ENCODE data around the gene FMN2.

FMN2 gene

DNA sequence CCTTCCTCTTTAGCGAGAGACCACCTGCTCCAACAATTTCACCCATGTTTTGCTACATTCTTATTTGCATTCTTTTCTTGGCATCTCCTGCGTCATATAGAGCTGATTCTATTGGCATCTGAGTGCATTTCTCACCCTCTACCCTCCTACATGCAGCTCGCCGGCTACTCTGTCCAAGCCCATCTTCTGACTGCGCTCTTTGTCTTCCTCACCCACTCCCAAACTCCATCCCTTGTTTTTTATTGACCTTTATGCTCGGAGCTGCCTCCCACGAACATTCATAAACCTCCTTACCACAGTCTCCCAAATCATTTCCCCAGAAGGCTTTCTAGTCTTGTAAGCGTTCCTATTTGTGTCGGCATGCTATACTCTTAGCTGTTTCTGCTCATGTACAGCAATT lies 33.6 kb upstream of the FMN2 start:
- TF ChIP-seq CTCF (IDR thresholded peaks at IDR 0.05; ENCODE audit: low read depth, low read length): no peak
- H3K4me3 ChIP-seq (replicated peaks in 1 of 2; ENCODE audit: low read depth in 2 of 2, low read length in 2 of 2): no peak overlapping the region
- no peak for DNase-seq (ENCODE audit: low read depth in 2 of 2)

DNA sequence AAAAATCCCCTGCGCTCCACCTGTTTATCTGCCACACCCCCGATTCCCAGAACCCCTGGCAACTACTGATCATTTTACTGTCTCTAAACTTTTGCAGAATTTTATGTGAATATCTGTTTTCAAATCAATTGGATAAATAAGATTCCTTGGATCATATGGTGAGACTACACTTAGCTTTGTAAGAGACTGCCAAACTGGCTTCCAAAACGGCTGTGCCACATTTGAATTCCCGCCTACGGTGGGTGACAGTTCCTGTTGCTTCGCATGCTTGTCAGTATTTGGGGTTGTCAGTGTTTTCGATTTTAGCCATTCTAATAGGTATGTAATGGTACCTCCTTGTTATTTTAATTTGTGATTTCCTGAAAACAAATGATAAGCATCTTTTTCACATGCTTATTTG lies 22.7 kb upstream of the FMN2 start:
- no peak overlapping the region for H3K4me3 ChIP-seq (replicated peaks in 1 of 2; ENCODE audit: low read depth in 2 of 2, low read length in 2 of 2)
- DNase-seq (ENCODE audit: low read depth in 2 of 2): no peak
- TF ChIP-seq CTCF (IDR thresholded peaks at IDR 0.05; ENCODE audit: low read depth, low read length): no peak

- TF ChIP-seq CTCF (IDR thresholded peaks at IDR 0.05; ENCODE audit: low read depth, low read length): no peak
- DNase-seq (ENCODE audit: low read depth in 2 of 2): no peak
- no peak overlapping the region for H3K4me3 ChIP-seq (replicated peaks in 1 of 2; ENCODE audit: low read depth in 2 of 2, low read length in 2 of 2)
These were observed 21.5 kb upstream of the FMN2 start for GRCh38 chr1:240070188-240070587.

GRCh38 chr1:240073097-240073496 lies 18.6 kb upstream of the FMN2 start:
- DNase-seq (ENCODE audit: low read depth in 2 of 2): no peak
- H3K4me3 ChIP-seq (replicated peaks in 1 of 2; ENCODE audit: low read depth in 2 of 2, low read length in 2 of 2): no peak overlapping the region
- no peak for TF ChIP-seq CTCF (IDR thresholded peaks at IDR 0.05; ENCODE audit: low read depth, low read length)

- no peak overlapping the region for H3K4me3 ChIP-seq (replicated peaks in 1 of 2; ENCODE audit: low read depth in 2 of 2, low read length in 2 of 2)
- no peak for TF ChIP-seq CTCF (IDR thresholded peaks at IDR 0.05; ENCODE audit: low read depth, low read length)
These were observed 17.3 kb upstream of the FMN2 start for GRCh38 chr1:240074422-240074821.

GRCh38 chr1:240074908-240075307 lies 16.8 kb upstream of the FMN2 start:
- no peak for TF ChIP-seq CTCF (IDR thresholded peaks at IDR 0.05; ENCODE audit: low read depth, low read length)
- DNase-seq (ENCODE audit: low read depth in 2 of 2): no peak
- no peak overlapping the region for H3K4me3 ChIP-seq (replicated peaks in 1 of 2; ENCODE audit: low read depth in 2 of 2, low read length in 2 of 2)

More at GRCh38 chr1:240074422-240074821, 17.3 kb upstream of the FMN2 start:
- no peak for DNase-seq (ENCODE audit: low read depth in 2 of 2)

DNA sequence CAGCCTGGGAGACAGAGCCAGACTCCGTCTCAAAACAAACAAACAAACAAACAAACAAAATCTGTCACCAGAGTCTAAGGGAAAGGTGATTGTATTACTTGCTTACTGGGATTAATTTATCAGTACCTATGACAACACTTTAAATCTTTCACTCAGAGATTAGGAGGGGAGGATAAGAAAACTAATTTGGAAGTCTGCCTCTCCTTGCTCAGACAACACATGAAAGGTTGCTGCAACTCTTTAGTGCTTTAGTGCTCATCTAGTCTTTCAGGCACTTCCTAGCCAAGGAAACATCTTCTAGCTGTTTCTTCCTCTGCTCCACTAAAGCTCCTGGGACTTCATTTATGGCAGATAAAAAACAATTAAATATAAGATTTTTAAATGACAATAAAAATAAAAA lies 7.3 kb upstream of the FMN2 start:
- no peak for DNase-seq (ENCODE audit: low read depth in 2 of 2)
- TF ChIP-seq CTCF (IDR thresholded peaks at IDR 0.05; ENCODE audit: low read depth, low read length): no peak
- H3K4me3 ChIP-seq (replicated peaks in 1 of 2; ENCODE audit: low read depth in 2 of 2, low read length in 2 of 2): no peak overlapping the region

All from cardiac fibroblast (primary cell).